ENCODE data around the gene RIMS1.

DNA sequence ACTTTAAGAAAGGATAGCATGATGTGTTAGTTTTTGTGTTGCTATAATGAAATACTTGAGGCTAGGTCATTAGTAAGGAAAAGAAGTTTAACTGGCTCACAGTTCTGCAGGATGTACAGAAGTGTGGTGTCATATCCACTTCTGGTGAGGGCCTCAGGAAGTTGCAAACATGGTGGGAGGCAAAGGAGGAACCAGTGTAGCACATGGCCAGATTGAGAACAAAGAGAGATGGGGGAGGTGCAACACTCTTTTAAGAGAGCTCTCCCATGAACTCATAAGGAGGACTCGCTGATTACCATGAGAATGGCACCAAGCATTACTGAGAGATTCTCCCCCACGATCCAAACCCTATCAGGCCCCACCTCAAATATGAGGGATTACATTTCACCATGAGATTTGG lies 265.4 kb downstream of the RIMS1 start:
- TF ChIP-seq, protein P1, sequence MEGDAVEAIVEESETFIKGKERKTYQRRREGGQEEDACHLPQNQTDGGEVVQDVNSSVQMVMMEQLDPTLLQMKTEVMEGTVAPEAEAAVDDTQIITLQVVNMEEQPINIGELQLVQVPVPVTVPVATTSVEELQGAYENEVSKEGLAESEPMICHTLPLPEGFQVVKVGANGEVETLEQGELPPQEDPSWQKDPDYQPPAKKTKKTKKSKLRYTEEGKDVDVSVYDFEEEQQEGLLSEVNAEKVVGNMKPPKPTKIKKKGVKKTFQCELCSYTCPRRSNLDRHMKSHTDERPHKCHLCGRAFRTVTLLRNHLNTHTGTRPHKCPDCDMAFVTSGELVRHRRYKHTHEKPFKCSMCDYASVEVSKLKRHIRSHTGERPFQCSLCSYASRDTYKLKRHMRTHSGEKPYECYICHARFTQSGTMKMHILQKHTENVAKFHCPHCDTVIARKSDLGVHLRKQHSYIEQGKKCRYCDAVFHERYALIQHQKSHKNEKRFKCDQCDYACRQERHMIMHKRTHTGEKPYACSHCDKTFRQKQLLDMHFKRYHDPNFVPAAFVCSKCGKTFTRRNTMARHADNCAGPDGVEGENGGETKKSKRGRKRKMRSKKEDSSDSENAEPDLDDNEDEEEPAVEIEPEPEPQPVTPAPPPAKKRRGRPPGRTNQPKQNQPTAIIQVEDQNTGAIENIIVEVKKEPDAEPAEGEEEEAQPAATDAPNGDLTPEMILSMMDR (IDR thresholded peaks at IDR 0.05; ENCODE audit: insufficient read depth, low read length) = no peak
- TF ChIP-seq POLR2AphosphoS5 (IDR thresholded peaks at IDR 0.05; ENCODE audit: low read depth) (no peak), GABPA (IDR thresholded peaks at IDR 0.05; ENCODE audit: low read depth) (peak; percentile 58; the same call in 1 of the 2 replicates)
